CMK (cell line): ENCODE results near the gene ERVV-1.
"Not testable (repeated sequence)": the region's sequence is repeated elsewhere in the genome, so short reads cannot be mapped to it uniquely, and the experiment has no call there.

Experiments
- DNase-seq: peaks from one replicate; pipeline ENCODE4 v3.0.0-alpha.2; 2010; ENCODE audit warnings: low read depth

Gene ERVV-1, protein sequence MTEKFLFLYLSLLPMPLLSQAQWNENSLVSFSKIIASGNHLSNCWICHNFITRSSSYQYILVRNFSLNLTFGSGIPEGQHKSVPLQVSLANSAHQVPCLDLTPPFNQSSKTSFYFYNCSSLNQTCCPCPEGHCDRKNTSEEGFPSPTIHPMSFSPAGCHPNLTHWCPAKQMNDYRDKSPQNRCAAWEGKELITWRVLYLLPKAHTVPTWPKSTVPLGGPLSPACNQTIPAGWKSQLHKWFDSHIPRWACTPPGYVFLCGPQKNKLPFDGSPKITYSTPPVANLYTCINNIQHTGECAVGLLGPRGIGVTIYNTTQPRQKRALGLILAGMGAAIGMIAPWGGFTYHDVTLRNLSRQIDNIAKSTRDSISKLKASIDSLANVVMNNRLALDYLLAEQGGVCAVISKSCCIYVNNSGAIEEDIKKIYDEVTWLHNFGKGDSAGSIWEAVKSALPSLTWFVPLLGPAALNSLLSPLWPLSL

GRCh38 chr19:53013621-53014020 lies at the start of gene ERVV-1:
TSS of gene ERVV-1 (plus strand) at chr19:53013921. CDS start at chr19:53014091, 170 bp downstream.
- no peak for DNase-seq

DNA sequence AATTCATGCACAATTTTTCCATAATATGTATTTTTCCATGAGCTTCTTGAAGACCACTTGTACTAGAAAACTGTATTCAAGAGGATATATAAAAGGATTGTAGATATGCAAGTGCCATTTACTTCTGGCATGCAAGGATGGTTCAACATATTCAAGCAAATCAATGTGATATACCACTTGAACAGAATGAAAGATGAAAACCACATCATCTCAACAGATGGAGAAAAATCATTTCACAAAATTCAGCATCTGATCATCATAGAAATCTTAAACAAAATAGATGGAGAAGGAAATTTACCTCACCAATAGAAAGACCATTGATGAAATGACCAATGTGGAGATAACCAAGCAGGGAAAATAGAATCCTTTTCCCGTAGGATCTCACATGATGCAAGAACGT lies 45.9 kb upstream of the ERVV-1 start:
- no peak for DNase-seq

DNA sequence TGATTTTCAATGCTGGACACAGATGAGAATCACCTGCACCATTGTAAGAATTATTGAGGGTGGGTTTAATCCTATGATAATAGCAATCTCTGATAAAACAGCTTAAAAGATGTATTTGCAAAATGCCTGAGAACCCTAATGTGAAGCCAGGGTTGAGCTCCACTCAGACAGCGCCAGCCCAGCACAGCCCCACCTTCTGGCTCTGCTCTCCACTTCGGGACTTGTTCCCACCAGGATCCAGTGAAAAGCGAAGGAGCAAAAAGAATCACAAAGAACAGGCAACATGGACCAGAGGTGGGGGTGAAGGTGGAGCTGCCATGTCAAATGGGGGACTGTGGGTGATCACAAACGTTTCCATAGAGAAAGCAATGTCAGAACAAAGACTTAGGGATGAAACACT lies 32.4 kb upstream of the ERVV-1 start:
- DNase-seq = no peak

- not testable (repeated sequence) for DNase-seq
These were observed 30.6 kb upstream of the ERVV-1 start for GRCh38 chr19:52983167-52983566.

GRCh38 chr19:52987221-52987620 lies 26.5 kb upstream of the ERVV-1 start:
- no peak for DNase-seq

GRCh38 chr19:52988506-52988905 lies 25.2 kb upstream of the ERVV-1 start:
- no peak for DNase-seq

- DNase-seq = no peak
These were observed 22.8 kb upstream of the ERVV-1 start for GRCh38 chr19:52990759-52991418.

- DNase-seq = no peak
These were observed 22.2 kb upstream of the ERVV-1 start for GRCh38 chr19:52991484-52991883.

- no peak for DNase-seq
These were observed 21.4 kb upstream of the ERVV-1 start for GRCh38 chr19:52992109-52993004.

GRCh38 chr19:52993342-52994178 lies 20.2 kb upstream of the ERVV-1 start:
- DNase-seq = no peak

DNA sequence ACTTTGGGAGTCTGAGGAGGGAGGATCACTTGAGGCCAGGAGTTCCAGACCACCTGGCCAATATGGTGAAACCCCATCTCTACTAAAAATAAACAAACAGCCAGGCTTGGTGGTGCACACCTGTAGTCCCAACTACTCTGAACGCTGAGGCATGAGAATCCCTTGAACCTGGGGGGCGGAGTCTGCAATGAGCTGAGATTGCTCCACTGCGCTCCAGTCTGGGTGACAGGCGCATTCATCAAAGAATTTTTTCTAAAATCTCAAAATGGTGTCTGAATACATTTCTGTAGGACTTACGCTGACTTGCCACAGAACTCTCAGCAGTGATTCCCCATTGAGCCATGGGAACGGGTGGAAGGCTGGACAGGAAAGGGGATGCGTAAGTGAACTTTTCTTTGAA lies 18.0 kb upstream of the ERVV-1 start:
- DNase-seq = no peak

DNA sequence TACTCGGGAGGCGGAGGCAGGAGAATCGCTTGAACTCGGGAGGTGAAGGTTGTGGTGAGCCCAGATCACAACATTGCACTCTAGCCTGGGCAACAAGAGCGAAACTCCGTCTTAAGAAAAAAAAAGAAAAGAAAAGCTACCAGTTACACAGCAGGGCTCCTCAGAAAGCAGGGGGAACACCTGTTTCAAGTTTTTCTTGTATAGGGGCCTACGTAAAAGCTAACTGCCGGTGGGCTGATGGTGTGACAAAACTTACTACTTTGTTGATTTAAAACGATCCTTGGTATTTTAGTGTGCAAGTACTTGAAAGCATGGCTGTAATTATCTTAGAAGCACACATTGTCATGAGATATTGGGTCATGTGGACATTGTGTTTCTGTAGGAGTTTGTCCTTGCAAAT lies 15.7 kb upstream of the ERVV-1 start:
- DNase-seq = no peak

- no peak for DNase-seq
These were observed 11.2 kb upstream of the ERVV-1 start for GRCh38 chr19:53002479-53002878.

- DNase-seq = no peak
These were observed 9.5 kb upstream of the ERVV-1 start for GRCh38 chr19:53004242-53004641.

- DNase-seq = no peak
These were observed 6.5 kb upstream of the ERVV-1 start for GRCh38 chr19:53007200-53007599.

DNA sequence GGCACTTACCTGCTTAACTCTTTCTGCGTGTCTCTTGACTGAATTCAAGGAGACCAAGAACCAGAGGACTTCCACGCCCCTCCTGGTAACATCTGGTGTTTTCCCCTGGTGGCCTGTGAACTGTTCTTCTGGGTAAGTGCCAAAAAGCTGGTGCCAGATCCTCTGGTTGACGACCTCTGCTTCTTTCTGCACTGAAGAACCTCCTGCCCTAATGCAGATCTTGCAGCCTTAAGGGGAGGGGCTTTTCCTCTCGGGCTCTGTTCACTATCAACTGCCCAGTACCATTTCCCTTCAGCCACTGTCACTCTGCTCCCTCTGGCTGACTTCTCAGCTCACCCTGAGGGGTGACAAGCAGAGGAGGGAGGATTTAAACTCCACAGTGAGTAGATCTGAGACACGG lies 6.1 kb upstream of the ERVV-1 start:
- DNase-seq = no peak

DNA sequence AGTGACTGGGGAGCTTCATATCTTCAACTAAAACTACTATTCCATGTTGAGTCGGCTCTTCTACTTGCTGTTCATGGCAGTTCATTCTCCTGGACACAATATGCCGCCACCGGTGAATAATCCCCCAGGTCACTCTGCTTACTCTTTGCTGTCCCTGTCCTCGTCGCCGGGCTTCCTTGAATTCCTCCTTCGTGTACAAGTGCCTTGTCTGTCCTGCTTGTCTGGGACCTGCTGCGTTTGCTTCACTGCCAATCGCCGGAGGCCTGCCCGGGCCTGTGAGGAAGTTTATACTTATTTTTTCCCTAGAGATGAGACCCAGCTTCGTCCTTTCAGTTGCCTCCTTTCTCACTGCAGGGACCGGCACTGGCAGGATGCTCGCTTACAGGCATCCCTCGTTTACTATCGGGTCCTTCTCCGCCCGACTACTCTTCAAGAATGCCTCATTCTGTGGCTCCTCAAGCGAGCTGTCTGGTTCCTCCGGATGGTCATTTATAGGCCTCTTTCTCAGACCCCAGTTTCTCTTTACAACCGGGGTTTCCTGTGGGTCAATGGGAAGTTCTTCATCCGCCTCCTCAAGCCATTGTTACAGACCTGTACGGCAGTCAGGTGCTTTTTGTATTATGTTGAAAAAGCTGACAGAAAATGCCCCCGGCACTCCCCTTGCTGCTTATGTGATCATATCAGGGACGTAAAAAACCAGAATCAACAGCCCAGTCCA lies 5.5 kb upstream of the ERVV-1 start:
- no peak for DNase-seq

DNA sequence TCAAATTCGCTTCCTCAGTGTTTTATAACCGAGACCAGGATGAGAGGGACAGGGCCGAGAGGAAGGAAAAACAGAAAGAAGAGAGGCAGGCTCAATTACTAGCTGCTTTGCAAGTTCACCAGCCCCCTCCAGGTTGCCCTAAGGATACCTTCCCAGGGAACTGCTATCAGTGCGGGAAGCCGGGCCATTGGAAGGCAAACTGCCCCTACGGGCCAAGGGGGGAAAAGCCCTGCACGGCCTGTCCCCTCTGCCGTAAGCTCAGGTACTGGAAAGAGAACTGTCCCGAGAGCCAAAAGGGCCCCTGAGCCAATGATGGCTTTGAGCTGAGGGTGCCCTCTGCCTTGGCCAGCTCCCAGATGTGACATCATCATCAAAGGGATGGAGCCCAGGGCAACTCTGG lies 3.2 kb upstream of the ERVV-1 start:
- DNase-seq = no peak

- no peak for DNase-seq
These were observed 1.7 kb upstream of the ERVV-1 start for GRCh38 chr19:53012006-53012405.

GRCh38 chr19:53015159-53015558 lies 1.4 kb downstream of the ERVV-1 start:
- DNase-seq = no peak

- DNase-seq = no peak
These were observed 2.0 kb downstream of the ERVV-1 start for GRCh38 chr19:53015730-53016129.
